Activated CD4-positive, CD25-positive, alpha-beta regulatory T cell treated with anti-CD3 and anti-CD28 coated beads, Interleukin-2, amount 50 U/mL, for 16 hours (primary cell): ENCODE measurements around the gene EFCAB8.

Experiments used
- DNase-seq: peaks from one replicate; pipeline ENCODE4 v3.0.0-alpha.2; 2020; ENCODE audit warnings: low read depth, low spot score

The EFCAB8 gene

DNA sequence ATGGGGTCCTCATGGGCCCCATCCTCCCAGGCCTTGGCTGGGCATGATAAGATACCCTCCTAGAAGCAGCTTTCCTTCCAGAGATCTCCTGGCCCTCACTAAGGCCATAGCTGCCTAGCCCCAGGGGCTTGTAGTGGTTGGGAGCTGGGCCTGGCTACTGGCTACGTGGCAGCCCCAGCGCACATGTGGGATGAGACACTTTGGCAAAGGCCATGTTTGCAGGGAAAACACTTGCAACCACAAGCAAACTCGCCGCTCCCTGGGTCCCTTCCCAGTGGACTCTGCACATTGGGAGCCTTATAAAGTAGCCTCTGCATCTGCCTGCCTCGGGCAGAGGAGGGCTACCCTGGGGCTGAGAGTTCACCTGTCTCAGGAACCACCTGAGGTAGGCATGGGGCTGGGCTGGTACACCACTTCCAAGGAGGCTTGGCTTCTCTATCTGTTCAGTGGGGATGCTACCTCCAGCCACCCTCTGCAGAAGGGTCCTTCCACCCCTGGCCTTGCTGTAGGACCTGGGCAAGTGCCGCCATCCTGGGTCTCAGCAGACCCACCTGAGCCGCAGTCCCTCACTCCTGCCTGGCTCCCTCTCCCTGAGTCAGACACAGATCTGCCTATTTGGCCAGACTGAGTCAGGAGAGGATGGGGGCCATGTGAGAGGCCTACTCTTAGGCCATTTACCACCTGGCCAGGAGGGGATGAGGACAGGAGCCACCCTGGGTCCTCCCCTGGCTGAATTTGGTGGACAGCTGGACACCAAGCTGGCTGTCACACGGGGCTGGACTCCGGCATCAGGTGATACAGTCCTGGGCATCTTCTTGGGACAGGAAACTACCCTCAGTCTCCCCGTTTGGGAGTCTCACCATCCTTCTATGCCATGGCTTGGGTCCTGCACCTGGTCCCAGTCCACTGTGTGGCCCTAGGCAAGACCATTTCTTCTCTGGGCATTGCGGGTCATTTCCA is 148.9 kb downstream of the EFCAB8 start, which contains the start of gene BPIFB2:
BPIFB2 (plus strand) TSS at position 329 of the 960 bp plus-strand sequence. CDS start 871 bp downstream, outside the sequence.
- no peak for DNase-seq

GRCh38 chr20:33008336-33009213 is 149.9 kb downstream of the EFCAB8 start:
- no peak for DNase-seq

DNA sequence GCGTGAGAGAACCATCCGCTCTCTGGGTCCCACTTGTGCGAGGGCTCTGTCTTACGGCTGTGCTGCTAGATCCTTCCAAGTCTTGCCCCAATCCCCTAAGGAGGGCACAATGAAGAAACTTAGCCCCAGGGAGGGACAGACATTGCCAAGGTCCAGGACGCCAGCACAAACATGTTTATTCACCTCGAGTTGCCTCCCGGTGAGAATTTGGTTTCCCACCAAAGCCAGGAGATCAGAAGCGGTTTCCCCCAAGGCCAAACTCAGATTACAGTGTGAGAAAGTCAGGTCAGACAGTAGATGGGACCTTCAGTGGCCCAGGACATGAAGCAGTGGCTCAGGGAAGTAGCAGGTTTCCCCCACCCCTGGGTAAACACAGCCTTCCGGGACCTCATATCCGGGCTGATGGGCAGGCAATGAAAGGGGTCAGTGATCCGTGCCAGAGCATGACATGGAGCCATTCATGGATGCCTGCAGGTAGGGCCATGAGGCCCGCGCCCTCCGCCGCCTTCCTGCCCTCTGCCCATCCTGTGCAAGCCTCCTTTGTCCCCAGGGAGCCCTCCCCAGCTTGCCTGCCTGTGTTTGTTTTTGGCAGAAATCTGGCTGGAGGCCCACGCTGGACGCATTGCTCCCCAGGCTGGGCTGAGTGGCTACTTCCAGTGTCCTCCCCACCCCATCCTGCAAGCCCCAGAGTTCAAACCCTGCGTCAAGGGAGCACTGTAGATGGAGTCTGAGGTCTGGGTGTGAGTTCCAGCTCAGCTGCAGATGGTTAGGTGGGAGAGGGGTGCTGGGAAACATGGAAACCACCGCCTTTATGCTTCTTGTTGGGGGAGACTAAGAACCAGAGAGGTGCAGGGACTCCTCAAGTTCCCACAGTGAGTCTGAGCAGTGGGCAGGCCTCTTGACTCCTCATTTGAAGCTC is 150.8 kb downstream of the EFCAB8 start:
- DNase-seq: no peak

DNA sequence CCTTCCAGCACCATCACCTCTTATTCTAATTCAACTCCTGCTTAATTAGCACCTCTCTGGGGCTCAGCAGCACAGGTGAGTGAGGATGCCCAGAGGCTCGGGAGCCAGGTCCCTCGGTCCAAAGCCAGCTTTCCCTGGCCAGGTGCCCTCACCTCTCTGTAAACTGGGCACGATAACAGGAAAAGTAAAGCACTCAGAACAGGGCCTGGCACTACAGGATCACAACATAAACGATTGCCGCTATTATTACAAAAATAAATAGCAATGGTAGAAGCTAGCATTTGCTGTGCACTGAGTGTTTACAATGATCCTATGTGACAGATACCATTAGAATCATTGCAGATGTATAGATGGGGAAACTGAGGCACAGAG is 151.4 kb downstream of the EFCAB8 start:
- no peak for DNase-seq

DNA sequence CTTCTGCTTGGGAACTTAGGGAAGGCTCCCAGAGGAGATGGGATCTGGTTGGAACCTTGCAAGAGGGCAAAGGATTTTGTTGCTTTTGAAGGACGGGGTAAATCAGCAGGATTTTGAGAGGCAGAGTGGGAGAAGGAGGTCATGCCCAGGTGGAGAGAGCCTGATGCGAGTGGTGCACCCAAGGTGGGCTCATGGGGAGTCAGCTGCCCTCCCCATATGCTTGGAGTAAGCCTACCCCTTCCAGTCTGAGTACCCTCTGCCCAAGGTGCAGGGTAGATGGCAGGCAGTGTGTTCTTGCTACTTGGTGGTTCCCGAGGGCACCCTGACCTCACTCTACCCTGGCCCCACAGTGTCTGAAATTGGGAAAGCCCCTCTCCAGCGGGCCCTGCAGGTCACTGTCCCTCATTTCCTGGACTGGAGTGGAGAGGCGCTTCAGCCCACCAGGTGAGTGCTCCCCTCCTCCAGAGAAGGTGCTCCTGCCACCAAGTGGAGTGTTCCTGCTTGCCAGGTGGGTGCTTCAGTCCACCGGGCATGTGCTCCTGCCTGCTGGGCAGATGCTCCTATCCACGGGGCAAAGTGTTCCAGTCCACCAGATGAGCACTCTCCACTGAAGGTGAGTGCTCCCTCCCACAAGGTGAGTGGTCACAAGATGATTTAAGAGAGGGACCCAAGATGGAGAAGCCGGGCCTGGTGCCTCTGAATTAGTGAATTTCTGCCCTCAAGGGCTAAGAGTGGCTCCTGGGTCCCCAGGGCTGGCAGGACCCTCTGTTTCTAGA is 152.1 kb downstream of the EFCAB8 start:
- DNase-seq: no peak
